Kidney epithelial cell (primary cell): ENCODE data around the gene PLAAT2. TPM values are rescaled to one million over a fixed set of nuclear protein-coding genes. Genes with fewer than 3 reads are reported as not detected.

ENCODE experiments used
- DNase-seq: peaks from one replicate; pipeline ENCODE4 v3.0.0-alpha.2; 2010; ENCODE audit warnings: low read depth
- H3K27me3 ChIP-seq: 2 replicates; pipeline ENCODE4 v1.6.0; 2011; ENCODE audit warnings: low read length; ENCODE audit not compliant: control insufficient read depth, insufficient read depth
- H3K36me3 ChIP-seq: 2 replicates; pipeline ENCODE4 v1.5.1; 2011; ENCODE audit warnings: low read length; ENCODE audit not compliant: control insufficient read depth, insufficient read depth
- H3K4me3 ChIP-seq: 2 replicates; pipeline ENCODE4 v1.5.1; 2011; ENCODE audit warnings: low read depth, mild to moderate bottlenecking, control low read depth, low read length
- CTCF ChIP-seq: IDR thresholded peaks from 2 replicates; pipeline ENCODE4 v1.5.1; 2011; ENCODE audit warnings: mild to moderate bottlenecking, moderate library complexity, low read length, control low read depth, inconsistent platforms; ENCODE audit not compliant: insufficient read depth, poor library complexity, severe bottlenecking
- total RNA-seq: library from RNA; depleted of rRNA; stranded (reverse); fragments of >200 nt; gene quantifications from 2 replicates; pipeline ENCODE4 v1.2.3, GENCODE V29; 2015

PLAAT2 gene
- not detected in 2 replicates for total RNA-seq

- no peak for TF ChIP-seq CTCF
- no peak for DNase-seq
- no peaks in the 10 kb centered on the region for H3K36me3 ChIP-seq
- H3K27me3 ChIP-seq: no peaks in the 10 kb centered on the region
- no peak within 1 kb of the TSS for H3K4me3 ChIP-seq
Measured at GRCh38 chr11:63563201-63564055, at the start of gene PLAAT2. Gene PLAAT2, minus strand, starts transcription at chr11:63563379. Its CDS starts 55 bp downstream, at chr11:63563324.

- no peak for DNase-seq
- H3K36me3 ChIP-seq: no peaks in the 10 kb centered on the region
- no peak overlapping the region for H3K4me3 ChIP-seq
- no peak for TF ChIP-seq CTCF
- H3K27me3 ChIP-seq: no peaks in the 10 kb centered on the region
Measured at GRCh38 chr11:63612181-63612580, 49.0 kb upstream of the PLAAT2 start.

GRCh38 chr11:63611395-63611747, 48.2 kb upstream of the PLAAT2 start:
- no peak for TF ChIP-seq CTCF
- DNase-seq: no peak

GRCh38 chr11:63610604-63611394, 47.6 kb upstream of the PLAAT2 start:
- TF ChIP-seq CTCF: no peak
- no peak for DNase-seq
- Histone ChIP-seq H3K27me3 (no peaks in the 10 kb centered on the region), H3K4me3 (no peak overlapping the region), H3K36me3 (no peaks in the 10 kb centered on the region)

More at GRCh38 chr11:63611395-63611747, 48.2 kb upstream of the PLAAT2 start:
- no peaks in the 10 kb centered on the region for H3K36me3 ChIP-seq
- no peaks in the 10 kb centered on the region for H3K27me3 ChIP-seq
- no peak overlapping the region for H3K4me3 ChIP-seq

GRCh38 chr11:63609971-63610580, 46.9 kb upstream of the PLAAT2 start:
- DNase-seq: no peak
- TF ChIP-seq CTCF: no peak
- no peaks in the 10 kb centered on the region for H3K27me3 ChIP-seq
- no peak overlapping the region for H3K4me3 ChIP-seq
- H3K36me3 ChIP-seq: no peaks in the 10 kb centered on the region
